Measurements from ENCODE around the gene DIP2B.
A peak's percentile ranks its signal among the peaks of the same experiment; 100 is the strongest.

The DIP2B gene

GRCh38 chr12:50635364-50635763 is 130.6 kb downstream of the DIP2B start:
- TF ChIP-seq, protein P1, sequence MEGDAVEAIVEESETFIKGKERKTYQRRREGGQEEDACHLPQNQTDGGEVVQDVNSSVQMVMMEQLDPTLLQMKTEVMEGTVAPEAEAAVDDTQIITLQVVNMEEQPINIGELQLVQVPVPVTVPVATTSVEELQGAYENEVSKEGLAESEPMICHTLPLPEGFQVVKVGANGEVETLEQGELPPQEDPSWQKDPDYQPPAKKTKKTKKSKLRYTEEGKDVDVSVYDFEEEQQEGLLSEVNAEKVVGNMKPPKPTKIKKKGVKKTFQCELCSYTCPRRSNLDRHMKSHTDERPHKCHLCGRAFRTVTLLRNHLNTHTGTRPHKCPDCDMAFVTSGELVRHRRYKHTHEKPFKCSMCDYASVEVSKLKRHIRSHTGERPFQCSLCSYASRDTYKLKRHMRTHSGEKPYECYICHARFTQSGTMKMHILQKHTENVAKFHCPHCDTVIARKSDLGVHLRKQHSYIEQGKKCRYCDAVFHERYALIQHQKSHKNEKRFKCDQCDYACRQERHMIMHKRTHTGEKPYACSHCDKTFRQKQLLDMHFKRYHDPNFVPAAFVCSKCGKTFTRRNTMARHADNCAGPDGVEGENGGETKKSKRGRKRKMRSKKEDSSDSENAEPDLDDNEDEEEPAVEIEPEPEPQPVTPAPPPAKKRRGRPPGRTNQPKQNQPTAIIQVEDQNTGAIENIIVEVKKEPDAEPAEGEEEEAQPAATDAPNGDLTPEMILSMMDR (IDR thresholded peaks at IDR 0.05): no peak

DNA sequence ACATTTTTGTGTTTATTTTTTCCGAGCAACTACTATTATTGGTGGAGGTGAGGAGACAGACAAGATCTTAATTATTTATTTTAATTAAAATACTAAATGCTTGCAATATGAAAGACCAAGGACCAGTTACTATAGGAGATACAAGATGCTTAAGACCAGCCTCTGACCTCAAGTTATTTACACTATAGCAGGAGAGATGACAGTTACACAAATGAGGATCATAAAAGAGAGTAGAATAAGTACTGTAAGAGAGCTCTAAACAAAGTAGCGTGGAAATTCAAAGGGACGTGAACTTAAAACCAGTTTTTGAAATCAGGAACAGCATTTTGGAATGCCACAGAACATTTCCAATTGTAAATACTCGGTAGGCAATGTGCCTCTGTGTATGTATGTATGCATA is 131.1 kb downstream of the DIP2B start:
- TF ChIP-seq, protein P1 (IDR thresholded peaks at IDR 0.05): no peak

- TF ChIP-seq, protein P1 (IDR thresholded peaks at IDR 0.05): no peak
These were observed 131.7 kb downstream of the DIP2B start for GRCh38 chr12:50636505-50636904.

DNA sequence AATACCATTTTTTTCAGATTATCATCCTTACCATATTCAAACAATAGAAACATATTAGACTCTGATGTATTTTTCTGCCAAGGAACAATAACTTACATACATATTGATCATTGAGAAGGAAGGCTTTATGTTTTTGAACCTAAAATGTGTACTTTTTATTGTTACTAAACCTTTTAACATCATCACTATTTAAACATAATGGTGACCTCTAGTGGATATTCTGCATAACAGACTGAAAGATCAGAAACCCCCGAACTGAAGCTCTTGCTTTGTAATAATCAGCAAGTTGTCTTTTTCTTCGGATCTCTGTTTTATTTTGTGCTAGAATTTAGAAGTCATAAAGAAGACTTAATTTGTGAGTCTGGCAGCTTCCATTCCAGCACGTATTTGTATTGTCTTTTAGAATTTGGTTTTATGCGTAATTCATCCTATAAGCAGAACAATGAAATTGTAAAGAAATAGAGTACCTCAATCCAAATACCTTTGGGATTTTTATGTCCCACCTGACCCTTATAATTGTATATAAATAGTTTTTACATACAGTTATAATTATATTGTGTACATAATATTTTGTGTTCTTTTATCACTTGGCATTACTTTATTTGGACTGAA is 133.2 kb downstream of the DIP2B start:
- TF ChIP-seq, protein P1 (IDR thresholded peaks at IDR 0.05): peak; percentile 78

DNA sequence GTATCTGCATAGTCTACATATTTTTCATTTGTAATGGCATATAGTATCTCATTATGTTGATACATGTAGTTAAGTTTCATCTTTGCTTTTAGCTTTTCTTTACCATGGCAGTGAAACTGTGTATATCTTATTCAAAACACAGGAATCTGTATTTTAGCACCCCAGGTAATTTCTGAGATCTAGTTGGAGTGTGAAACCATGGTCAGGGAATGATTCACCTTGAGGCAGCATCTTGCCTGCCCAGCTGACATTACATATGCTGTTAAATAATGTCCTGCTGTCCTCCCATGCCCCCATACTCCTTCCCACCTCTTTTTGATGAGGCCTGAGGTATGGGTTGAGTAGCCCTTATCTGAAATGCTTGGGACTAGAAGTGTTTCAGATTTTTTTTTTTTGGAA is 133.7 kb downstream of the DIP2B start:
- TF ChIP-seq, protein P1 (IDR thresholded peaks at IDR 0.05): no peak

GRCh38 chr12:50639721-50640120 is 134.9 kb downstream of the DIP2B start:
- TF ChIP-seq, protein P1 (IDR thresholded peaks at IDR 0.05): no peak

DNA sequence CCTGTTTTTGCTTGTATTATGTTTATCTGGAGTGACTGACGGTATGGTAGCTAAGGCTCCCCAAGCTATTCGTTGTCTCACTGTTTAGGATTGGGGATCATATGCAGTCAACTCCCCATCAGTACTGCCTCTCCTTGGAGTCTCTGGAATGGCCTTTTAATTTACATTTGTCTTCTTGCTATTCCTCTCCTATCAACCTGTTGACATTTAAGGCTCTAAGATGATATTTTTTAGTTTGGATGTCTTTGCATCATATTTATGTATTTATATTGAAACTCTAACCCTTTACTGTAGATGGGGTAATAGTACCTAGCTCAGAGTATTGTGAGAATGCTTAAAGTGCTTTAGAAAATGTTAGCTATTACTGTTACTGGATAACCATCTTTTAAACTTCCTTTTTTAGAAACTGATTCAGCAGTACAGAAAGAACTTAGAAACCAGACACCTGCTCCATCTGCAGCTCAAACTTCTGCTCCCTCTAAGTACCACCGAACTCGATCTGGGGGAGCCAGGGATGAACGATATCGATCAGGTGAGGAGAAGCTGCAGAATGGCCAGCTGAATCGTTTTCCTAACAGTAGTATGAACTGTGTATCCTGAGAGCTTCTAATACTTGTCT is 135.6 kb downstream of the DIP2B start:
- TF ChIP-seq, protein P1 (IDR thresholded peaks at IDR 0.05): no peak

Data from LNCAP (cell line).